Stimulated activated CD8-positive, alpha-beta memory T cell treated with anti-CD3 and anti-CD28 coated beads, Interleukin-4, amount 100 ng/mL, for 1 hour (primary cell): ENCODE measurements around the gene PTH1R.

Source experiments
- DNase-seq, 2 donors: peaks; one replicate each; pipeline ENCODE4 v3.0.0-alpha.2; 2020; ENCODE audit warnings: low read depth in 2 of 2, low spot score in 1 of 2

Gene PTH1R

DNA sequence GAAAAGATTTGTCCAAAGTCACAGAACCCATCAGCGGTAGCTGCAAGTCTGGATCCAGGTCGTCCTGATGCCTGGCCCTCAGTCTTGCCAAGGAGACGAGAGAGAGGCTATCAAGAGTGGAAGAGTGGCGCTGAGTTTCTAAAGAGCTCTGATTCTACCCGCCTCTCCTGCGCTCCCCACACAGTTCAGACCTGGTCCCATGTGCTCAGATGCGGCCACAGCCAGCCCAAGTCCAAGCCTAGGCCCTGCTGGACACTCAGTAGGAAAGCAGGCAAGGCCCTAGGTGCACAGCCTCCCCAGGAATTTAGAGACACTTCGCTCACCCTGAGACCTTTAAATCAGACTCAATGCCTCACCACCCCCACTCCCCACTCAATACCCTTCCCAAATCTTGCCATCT, 66.7 kb downstream of the PTH1R start:
- DNase-seq: no peak

DNA sequence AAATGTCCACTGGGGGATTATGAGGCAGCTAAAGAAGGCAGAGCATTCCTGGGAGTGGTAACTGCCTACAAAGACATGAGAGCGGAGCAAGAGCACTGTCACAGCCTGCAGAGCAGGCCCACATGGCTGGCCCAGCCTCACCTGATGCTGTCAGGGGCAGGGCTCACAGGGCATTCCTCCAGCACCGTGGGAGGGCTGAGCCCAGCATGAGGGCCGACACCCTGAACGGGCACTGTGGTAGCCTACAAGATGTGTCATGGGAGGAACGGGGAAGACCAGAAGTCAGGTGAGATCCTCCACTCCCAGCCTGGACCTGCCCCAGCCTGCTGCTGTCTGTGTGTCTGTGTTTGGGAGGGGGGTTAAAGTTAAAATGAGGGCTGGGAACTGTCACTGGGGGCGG, 68.9 kb downstream of the PTH1R start:
- no peak for DNase-seq

DNA sequence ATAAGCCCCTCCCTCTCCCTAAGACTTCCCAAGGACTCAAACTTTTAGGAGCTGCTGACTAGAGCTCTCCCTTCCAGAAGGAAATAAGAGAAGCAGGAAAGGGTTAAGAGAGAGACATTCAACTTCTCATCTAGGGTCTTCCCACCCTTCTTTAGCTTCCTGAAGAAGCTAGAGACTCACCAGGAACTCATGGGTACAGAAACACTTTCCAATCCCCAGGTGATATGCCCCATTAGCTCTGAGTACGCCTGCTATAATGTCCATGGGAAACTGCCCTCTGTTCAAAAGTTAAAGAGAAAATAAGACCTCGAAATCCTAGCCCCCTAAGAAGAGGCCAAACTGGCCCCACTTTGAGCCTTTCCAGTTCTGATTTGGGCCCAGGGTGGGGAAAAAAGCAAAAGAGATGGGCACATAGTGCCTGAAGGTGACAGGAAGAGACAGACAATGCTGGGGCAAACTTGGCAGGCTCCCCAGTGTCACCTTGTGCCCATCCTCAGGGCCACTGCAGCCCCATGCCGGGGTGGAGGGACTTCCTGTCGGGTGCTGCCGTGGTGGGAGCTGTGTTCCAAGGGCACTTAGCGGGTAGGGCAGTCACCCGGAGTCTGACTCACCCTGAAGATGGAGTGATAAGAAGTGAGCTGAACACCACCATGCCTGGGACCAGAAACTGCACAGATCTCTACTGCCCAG, 69.5 kb downstream of the PTH1R start:
- DNase-seq: peak; percentile 46 to 63

DNA sequence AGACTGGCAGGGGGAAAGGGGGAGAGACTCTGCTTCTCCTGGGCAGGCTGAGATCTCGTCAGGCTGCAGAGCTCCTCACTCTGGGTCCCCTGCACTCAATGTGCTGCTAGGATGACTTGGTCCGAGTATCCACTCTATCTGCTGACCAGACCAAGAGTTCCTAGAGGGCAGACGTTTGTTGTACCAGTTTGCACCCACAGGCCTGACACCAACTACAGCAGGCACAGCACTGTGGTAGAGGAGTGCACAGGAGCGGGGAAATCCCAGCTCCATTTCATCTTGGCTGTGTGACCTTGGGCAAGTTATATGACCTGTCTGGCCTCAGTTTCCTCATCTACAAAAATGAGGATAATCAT, 70.0 kb downstream of the PTH1R start:
- no peak for DNase-seq

DNA sequence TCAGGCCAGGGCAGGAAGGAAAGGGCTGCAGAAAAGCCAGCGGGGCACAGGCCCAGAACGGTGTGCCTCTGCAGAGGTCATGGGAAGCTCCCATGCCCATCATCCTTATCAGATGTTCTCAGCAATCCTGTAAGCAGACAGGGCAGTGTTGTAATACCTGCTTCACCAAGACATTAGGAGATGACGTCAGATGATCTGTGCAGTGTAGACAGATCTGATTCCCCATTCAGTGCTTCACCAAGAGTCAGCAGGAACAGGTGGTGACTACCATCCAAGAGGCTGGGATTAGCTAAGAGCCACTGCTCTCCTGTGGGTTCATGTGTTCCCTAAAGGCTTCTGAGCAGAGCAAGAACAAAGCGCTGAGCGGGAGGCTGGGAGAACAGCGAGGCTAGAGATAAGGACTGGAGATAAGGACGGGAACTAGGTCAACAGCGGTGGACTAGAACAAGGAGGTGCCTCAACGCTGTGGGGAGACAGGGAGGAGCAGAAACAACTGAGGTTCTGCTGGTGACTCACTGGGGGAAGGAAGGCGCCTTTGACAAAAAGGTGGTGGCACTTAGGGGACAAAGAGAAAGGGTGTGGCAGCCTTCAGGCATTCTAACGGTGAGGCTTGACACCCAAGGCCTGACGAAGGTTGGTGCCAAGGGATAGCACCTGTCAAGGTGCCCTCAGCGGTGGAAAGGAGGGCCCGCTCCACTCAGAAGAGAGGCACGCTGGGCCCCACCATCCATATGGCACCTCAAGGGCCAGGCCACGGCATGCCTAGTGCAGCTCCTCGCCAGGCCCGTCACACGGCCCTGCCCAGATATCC, 70.7 kb downstream of the PTH1R start:
- DNase-seq: peak in 1 of 2 donors; percentile 47

DNA sequence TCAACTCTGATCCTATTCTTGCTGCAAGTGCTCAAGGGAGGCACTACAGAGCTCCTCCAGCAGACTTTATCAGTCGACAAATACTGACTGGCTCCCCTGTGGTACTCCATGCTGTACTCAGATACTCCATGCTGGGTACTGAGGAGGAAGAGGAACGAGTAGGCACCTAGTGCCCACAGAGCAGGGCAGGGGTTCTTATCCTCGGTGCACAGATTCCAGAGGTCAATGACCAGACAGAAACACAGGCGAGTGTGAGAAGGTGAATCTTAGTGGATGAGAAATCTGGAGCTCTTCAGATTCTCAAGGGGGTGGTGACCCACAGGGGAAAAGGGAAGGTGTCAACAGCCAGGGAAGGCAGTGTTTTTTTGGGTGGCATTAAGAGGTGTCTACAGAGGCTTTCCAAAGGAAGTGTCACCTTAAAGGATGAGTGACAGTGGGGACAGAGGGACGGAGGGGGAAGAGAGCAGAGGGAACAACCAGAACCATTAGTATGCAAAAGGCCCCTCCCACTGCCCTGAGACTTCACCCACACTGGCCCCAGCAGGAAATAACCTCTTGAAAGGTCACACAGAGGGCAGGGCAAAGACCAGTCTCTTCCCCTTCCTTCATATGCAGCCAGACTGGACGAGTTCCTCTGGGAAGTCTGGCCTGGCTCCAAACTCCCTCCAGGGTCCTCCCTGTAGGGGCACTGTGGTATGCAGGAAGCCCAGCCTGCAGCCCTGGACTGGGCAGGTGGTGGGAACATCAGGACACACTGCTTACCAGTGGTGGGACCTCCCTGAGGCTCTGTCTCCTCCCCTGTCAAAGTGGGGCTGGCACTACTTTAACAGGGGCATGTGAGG, 71.5 kb downstream of the PTH1R start:
- DNase-seq: no peak

DNA sequence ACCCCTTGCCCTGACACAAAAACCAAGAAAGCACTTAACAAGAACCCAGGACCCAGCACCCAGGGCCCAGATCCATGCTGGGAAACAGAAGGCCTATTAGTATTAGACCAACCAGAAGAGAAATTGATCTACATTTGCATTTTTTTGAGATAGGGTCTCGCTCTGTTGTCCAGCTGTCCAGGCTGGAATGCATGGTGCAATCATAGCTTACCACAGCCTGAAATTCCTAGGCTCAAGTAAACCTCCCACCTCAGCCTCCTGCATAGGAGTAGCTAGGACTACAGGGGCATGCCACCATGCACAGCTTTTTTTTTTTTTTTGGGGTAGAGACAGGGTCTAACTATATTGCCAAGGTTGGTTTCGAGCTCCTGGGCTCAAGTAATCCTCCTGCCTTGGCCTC, 72.7 kb downstream of the PTH1R start:
- DNase-seq: no peak

DNA sequence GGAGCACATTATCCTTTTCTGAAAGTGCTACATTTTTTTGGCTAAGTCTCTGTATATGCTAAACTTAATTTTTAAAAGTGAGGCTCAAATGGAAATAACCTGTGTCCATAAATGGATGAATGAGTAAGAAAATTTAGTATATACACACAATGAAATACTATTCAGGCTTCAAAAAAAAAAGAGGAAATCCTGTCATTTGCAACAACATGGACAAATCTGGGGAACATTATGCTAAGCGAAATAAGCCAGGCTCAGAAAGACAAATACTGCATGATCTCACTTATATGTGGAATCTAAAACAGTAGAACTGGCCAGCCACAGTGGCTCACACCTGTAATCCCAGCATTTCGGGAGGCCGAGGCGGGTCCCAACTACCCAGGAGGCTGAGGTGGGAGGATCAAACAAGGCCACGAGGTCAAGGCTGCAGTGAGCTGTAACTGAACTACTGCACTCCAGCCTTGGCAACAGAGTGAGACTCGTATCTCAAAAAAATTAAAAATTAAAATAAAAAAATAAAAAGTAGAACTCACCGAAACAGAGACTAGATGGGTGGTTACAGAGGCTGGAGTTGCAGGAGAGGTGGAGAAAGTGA, 73.2 kb downstream of the PTH1R start:
- no peak for DNase-seq

DNA sequence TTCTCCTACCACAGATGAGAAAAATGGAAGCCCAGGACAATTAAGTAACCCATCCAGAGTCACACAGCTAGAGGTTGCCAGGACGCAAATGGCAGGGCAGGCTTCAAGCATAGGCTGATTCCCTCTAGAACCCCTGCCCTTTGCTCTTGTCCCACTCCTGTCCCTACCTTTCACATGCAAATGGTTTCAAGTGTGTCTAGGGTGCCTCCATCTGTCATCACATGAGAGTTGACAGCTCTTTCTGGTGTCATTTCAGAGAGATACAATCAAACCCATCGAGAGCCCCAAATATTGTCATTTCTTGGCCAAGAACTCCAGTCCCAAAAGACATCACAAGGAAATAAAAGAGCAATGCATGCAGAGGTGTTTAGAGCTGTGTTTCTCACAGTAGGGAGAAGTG, 75.3 kb downstream of the PTH1R start:
- no peak for DNase-seq
